BLaER1 treated with 17β-estradiol and CSF1 and Interleukin-3, amounts not matched to agents 10 nM and 100 nM (cell line): ENCODE data around the gene HMG20A.

Source experiments
- H3K27ac ChIP-seq, 11 experiments: shearing (Covaris generic); formaldehyde crosslinking; 2 replicates each; pipeline ENCODE4 v1.8.1; 2022
- H3K27me3 ChIP-seq, 11 experiments: shearing (Covaris generic); formaldehyde crosslinking; 2 replicates each; pipeline ENCODE4 v1.8.1; 2022
- H3K36me3 ChIP-seq, 11 experiments: shearing (Covaris generic); formaldehyde crosslinking; 2 replicates each; pipeline ENCODE4 v1.8.1; 2022
- H3K4me1 ChIP-seq, 10 experiments: shearing (Covaris generic); formaldehyde crosslinking; 2 replicates each; pipeline ENCODE4 v1.8.1; 2022
- H3K4me2 ChIP-seq, 11 experiments: shearing (Covaris generic); formaldehyde crosslinking; 2 replicates each; pipeline ENCODE4 v1.8.1; 2022
- H3K4me3 ChIP-seq, 10 experiments: shearing (Covaris generic); formaldehyde crosslinking; 2 replicates each; pipeline ENCODE4 v1.8.1; 2022
- H3K9ac ChIP-seq, 11 experiments: shearing (Covaris generic); formaldehyde crosslinking; 2 replicates each; pipeline ENCODE4 v1.8.1; 2022
- H3K9me3 ChIP-seq, 11 experiments: shearing (Covaris generic); formaldehyde crosslinking; replicated peaks in 1 of 11; 2 replicates each; pipeline ENCODE4 v1.8.1; 2022
- H4K20me1 ChIP-seq, 11 experiments: shearing (Covaris generic); formaldehyde crosslinking; 2 replicates each; pipeline ENCODE4 v1.8.1; 2022
- Cebpa-rat ChIP-seq, 11 experiments: shearing (Covaris generic); IDR thresholded peaks; 2 replicates each; pipeline ENCODE4 v1.8.1; 2022

Gene HMG20A

GRCh38 chr15:77418391-77418965 is 2.2 kb upstream of the HMG20A start:
- Histone ChIP-seq H4K20me1 (peaks cover 0 to 52% (median 0%) of the 10 kb centered on the region in 11 experiments; a peak in 6 of 22 replicates), H3K36me3 (no peaks in the 10 kb centered on the region), H3K27ac (no peak overlapping the region), H3K4me2 (peak overlapping the region; percentile 81 to 98 (median 89)), H3K4me3 (peak overlapping the region; percentile 77 to 94 (median 85); a peak in 17 of 20 replicates), H3K4me1 (peaks cover 24 to 59% (median 36%) of the 10 kb centered on the region in 10 experiments), H3K9ac (peak overlapping the region in 4 of 11 experiments; percentile 92 to 97 (median 96); a peak in 6 of 22 replicates), H3K9me3 (no peaks in the 10 kb centered on the region), H3K27me3 (peaks cover 0 to 17% (median 14%) of the 10 kb centered on the region in 11 experiments; a peak in 16 of 22 replicates)
- no peak for TF ChIP-seq Cebpa-rat (IDR thresholded peaks at IDR 0.05)

GRCh38 chr15:77418966-77419835 is 1.5 kb upstream of the HMG20A start:
- Histone ChIP-seq H4K20me1 (peaks cover 0 to 54% (median 4%) of the 10 kb centered on the region in 11 experiments; a peak in 11 of 22 replicates), H3K4me3 (peak overlapping the region; percentile 77 to 94 (median 85)), H3K4me2 (peak overlapping the region; percentile 81 to 98 (median 89)), H3K4me1 (peaks cover 24 to 61% (median 36%) of the 10 kb centered on the region in 10 experiments), H3K36me3 (no peaks in the 10 kb centered on the region), H3K9me3 (no peaks in the 10 kb centered on the region), H3K9ac (peak overlapping the region; percentile 73 to 97 (median 89)), H3K27ac (peak overlapping the region; percentile 78 to 97 (median 90)), H3K27me3 (peaks cover 0 to 17% (median 14%) of the 10 kb centered on the region in 11 experiments; a peak in 16 of 22 replicates)
- no peak for TF ChIP-seq Cebpa-rat (IDR thresholded peaks at IDR 0.05)

- Histone ChIP-seq H3K36me3 (peaks cover 0 to 4% (median 0%) of the 10 kb centered on the region in 11 experiments; a peak in 1 of 22 replicates), H4K20me1 (peaks cover 0 to 53% (median 12%) of the 10 kb centered on the region in 11 experiments; a peak in 12 of 22 replicates), H3K9me3 (no peaks in the 10 kb centered on the region), H3K9ac (peak within 1 kb of the TSS; percentile 73 to 97 (median 89)), H3K27me3 (peaks cover 0 to 17% (median 14%) of the 10 kb centered on the region in 11 experiments; a peak in 16 of 22 replicates), H3K27ac (peak within 1 kb of the TSS; percentile 78 to 97 (median 90)), H3K4me1 (peaks cover 24 to 61% (median 35%) of the 10 kb centered on the region in 10 experiments), H3K4me3 (peak within 1 kb of the TSS; percentile 77 to 94 (median 85)), H3K4me2 (peak within 1 kb of the TSS; percentile 84 to 99 (median 90))
- no peak for TF ChIP-seq Cebpa-rat (IDR thresholded peaks at IDR 0.05)
Measured at GRCh38 chr15:77419836-77420609, 665 bp upstream of the HMG20A start, which contains the start of gene PEAK1. TSS of gene PEAK1 (minus strand) at chr15:77420104. CDS start at chr15:77181926, 238,178 bp downstream.

DNA sequence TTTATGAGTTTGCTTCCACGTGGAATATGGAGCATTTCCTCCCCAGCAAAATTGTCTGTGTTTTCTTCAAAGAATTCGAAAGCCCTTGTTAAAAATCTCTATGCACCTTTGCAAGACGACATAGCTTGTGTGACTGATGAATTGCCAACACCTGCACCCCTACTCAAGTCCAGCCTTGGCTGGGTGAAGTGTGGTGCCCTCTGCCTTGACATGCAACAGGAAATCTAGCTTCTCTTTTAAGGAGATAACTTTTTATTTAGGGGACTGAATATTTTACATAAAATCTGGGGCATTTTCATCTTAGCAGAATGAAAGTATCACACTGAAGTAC is 647 bp downstream of the HMG20A start:
- Histone ChIP-seq H3K9me3 (no peaks in the 10 kb centered on the region), H3K4me1 (peaks cover 15 to 48% (median 28%) of the 10 kb centered on the region in 10 experiments; a peak in 19 of 20 replicates), H3K27me3 (peaks cover 0 to 17% (median 14%) of the 10 kb centered on the region in 11 experiments; a peak in 16 of 22 replicates), H3K36me3 (peaks cover 0 to 8% (median 0%) of the 10 kb centered on the region in 11 experiments; a peak in 1 of 22 replicates), H3K27ac (peak overlapping the region; percentile 78 to 97 (median 90); a peak in 21 of 22 replicates), H4K20me1 (peaks cover 0 to 53% (median 17%) of the 10 kb centered on the region in 11 experiments; a peak in 12 of 22 replicates), H3K4me3 (peak overlapping the region; percentile 77 to 94 (median 85)), H3K4me2 (peak overlapping the region; percentile 83 to 99 (median 90)), H3K9ac (peak overlapping the region; percentile 73 to 97 (median 89))
- TF ChIP-seq Cebpa-rat (IDR thresholded peaks at IDR 0.05), result no peak

GRCh38 chr15:77425104-77425503 is 4.4 kb downstream of the HMG20A start:
- Histone ChIP-seq H3K4me2 (no peak overlapping the region), H3K9ac (no peak overlapping the region), H3K4me3 (no peak overlapping the region), H3K36me3 (peaks cover 0 to 8% (median 0%) of the 10 kb centered on the region in 11 experiments; a peak in 3 of 22 replicates), H3K27ac (no peak overlapping the region), H4K20me1 (peaks cover 0 to 73% (median 29%) of the 10 kb centered on the region in 11 experiments; a peak in 14 of 22 replicates), H3K4me1 (peaks cover 11 to 36% (median 22%) of the 10 kb centered on the region in 10 experiments; a peak in 19 of 20 replicates), H3K27me3 (no peaks in the 10 kb centered on the region), H3K9me3 (no peaks in the 10 kb centered on the region)
- no peak for TF ChIP-seq Cebpa-rat (IDR thresholded peaks at IDR 0.05)

- Histone ChIP-seq H3K27ac (no peak overlapping the region), H3K9me3 (no peaks in the 10 kb centered on the region), H3K9ac (no peak overlapping the region), H3K4me1 (peaks cover 10 to 35% (median 20%) of the 10 kb centered on the region in 10 experiments; a peak in 19 of 20 replicates), H3K36me3 (peaks cover 0 to 8% (median 0%) of the 10 kb centered on the region in 11 experiments; a peak in 3 of 22 replicates), H3K4me2 (peak overlapping the region in 5 of 11 experiments; percentile 1 to 14 (median 3); a peak in 3 of 22 replicates), H3K27me3 (no peaks in the 10 kb centered on the region), H3K4me3 (no peak overlapping the region), H4K20me1 (peaks cover 0 to 77% (median 29%) of the 10 kb centered on the region in 11 experiments; a peak in 14 of 22 replicates)
- TF ChIP-seq Cebpa-rat (IDR thresholded peaks at IDR 0.05), result no peak
Measured at GRCh38 chr15:77426377-77426776, 5.7 kb downstream of the HMG20A start.

- Histone ChIP-seq H3K4me2 (peak overlapping the region in 5 of 11 experiments; percentile 1 to 14 (median 3); a peak in 3 of 22 replicates), H4K20me1 (peaks cover 0 to 77% (median 29%) of the 10 kb centered on the region in 11 experiments; a peak in 14 of 22 replicates), H3K4me3 (no peak overlapping the region), H3K4me1 (peaks cover 5 to 30% (median 15%) of the 10 kb centered on the region in 10 experiments; a peak in 19 of 20 replicates), H3K27ac (no peak overlapping the region), H3K27me3 (no peaks in the 10 kb centered on the region), H3K9me3 (no peaks in the 10 kb centered on the region), H3K9ac (no peak overlapping the region), H3K36me3 (peaks cover 0 to 8% (median 0%) of the 10 kb centered on the region in 11 experiments; a peak in 3 of 22 replicates)
- TF ChIP-seq Cebpa-rat (IDR thresholded peaks at IDR 0.05), result no peak
Measured at GRCh38 chr15:77426871-77427270, 6.2 kb downstream of the HMG20A start.

- Histone ChIP-seq H3K27me3 (no peaks in the 10 kb centered on the region), H4K20me1 (peaks cover 0 to 71% (median 15%) of the 10 kb centered on the region in 11 experiments; a peak in 12 of 22 replicates), H3K9ac (no peak overlapping the region), H3K9me3 (no peaks in the 10 kb centered on the region), H3K4me2 (no peak overlapping the region), H3K36me3 (peaks cover 0 to 8% (median 0%) of the 10 kb centered on the region in 11 experiments; a peak in 4 of 22 replicates), H3K4me3 (no peak overlapping the region), H3K27ac (no peak overlapping the region), H3K4me1 (peaks cover 0 to 9% (median 6%) of the 10 kb centered on the region in 10 experiments; a peak in 8 of 20 replicates)
- TF ChIP-seq Cebpa-rat (IDR thresholded peaks at IDR 0.05), result no peak
Measured at GRCh38 chr15:77430213-77430612, 9.5 kb downstream of the HMG20A start.
